T-helper 2 cell treated with Interferon-gamma antibody and Interleukin-4, amounts not matched to agents 100 ng/mL and 5 ng/mL, for 36 hours (primary cell): ENCODE results near the gene UVRAG. TPM values are rescaled to one million over a fixed set of nuclear protein-coding genes. Genes with fewer than 3 reads are reported as not detected.
"Not testable (repeated sequence)": the region's sequence is repeated elsewhere in the genome, so short reads cannot be mapped to it uniquely, and the experiment has no call there.

Experiments
- intact Hi-C: fragments of 100-400 bp; cut with micrococcal nuclease; formaldehyde crosslinking; loops from one replicate; pipeline ENCODE4 v1.15.1; 2023
- total RNA-seq: library from RNA; stranded (reverse); gene quantifications from 2 replicates; pipeline ENCODE4 v1.2.3, GENCODE V29; 2022

UVRAG gene
- total RNA-seq, 1 donor from 2014 or later, result 24.0 TPM

GRCh38 chr11:76049511-76049910 is 234.5 kb downstream of the UVRAG start:
- intact Hi-C loops, result no loop called here

- intact Hi-C loops, result no loop called here
Observed at GRCh38 chr11:76051937-76052336, 236.9 kb downstream of the UVRAG start.

- intact Hi-C loops, result no loop called here
Observed at GRCh38 chr11:76054330-76054729, 239.3 kb downstream of the UVRAG start.

GRCh38 chr11:76056876-76057275 is 241.9 kb downstream of the UVRAG start:
- intact Hi-C loops, result no loop called here

- intact Hi-C loops, result not testable (repeated sequence)
Observed at GRCh38 chr11:76060475-76061036, 245.5 kb downstream of the UVRAG start.

- intact Hi-C loops, result no loop called here
Observed at GRCh38 chr11:76062733-76063132, 247.7 kb downstream of the UVRAG start.

GRCh38 chr11:76064192-76064591 is 249.2 kb downstream of the UVRAG start:
- intact Hi-C loops, result no loop called here

- intact Hi-C loops, result no loop called here
Observed at GRCh38 chr11:76067099-76067498, 252.1 kb downstream of the UVRAG start.

GRCh38 chr11:76069001-76069400 is 254.0 kb downstream of the UVRAG start:
- intact Hi-C loops, result no loop called here

- intact Hi-C loops, result no loop called here
Observed at GRCh38 chr11:76071090-76071489, 256.1 kb downstream of the UVRAG start.

GRCh38 chr11:76073724-76074123 is 258.7 kb downstream of the UVRAG start:
- intact Hi-C loops, result no loop called here

GRCh38 chr11:76074148-76075095 is 259.4 kb downstream of the UVRAG start:
- intact Hi-C loops, result no loop called here

- intact Hi-C loops, result no loop called here
Observed at GRCh38 chr11:76075716-76076115, 260.7 kb downstream of the UVRAG start.

- intact Hi-C loops, result not testable (repeated sequence)
Observed at GRCh38 chr11:76076253-76076652, 261.2 kb downstream of the UVRAG start.

- intact Hi-C loops, result no loop called here
Observed at GRCh38 chr11:76076749-76077148, 261.7 kb downstream of the UVRAG start.

GRCh38 chr11:76077575-76078150 is 262.7 kb downstream of the UVRAG start:
- intact Hi-C loops, result no loop called here

- intact Hi-C loops, result not testable (repeated sequence)
Observed at GRCh38 chr11:76081084-76081483, 266.1 kb downstream of the UVRAG start.

GRCh38 chr11:76083563-76084451 is 268.8 kb downstream of the UVRAG start:
- intact Hi-C loops, result no loop called here

- intact Hi-C loops, result no loop called here
Observed at GRCh38 chr11:76085270-76085669, 270.3 kb downstream of the UVRAG start.

GRCh38 chr11:76086743-76087635 is 272.0 kb downstream of the UVRAG start:
- intact Hi-C loops, result no loop called here
